ENCODE data around the gene CIT.

DNA sequence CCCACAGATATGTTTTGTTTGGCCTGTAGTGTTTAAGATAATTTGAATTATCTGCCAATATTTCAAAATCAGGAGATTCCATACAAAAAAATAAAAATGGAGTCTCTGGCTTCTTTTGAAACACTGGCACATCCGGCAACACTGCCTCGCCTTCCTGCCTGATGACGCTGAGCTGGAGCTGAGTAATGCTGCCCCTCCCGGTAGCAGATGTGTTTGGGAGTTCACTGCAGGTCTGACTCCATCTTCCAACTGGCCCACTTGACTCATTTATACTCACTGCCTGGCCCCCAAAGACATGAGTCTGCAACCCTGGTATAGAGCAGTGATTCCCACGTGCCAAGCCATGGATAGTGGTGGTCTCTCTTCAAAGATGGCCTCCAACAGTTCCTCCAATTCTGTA, 7.4 kb downstream of the CIT start:
- TF ChIP-seq BACH1 (tag; IDR thresholded peaks at IDR 0.05) (no peak), FOSL1 (tag; conservative IDR thresholded peaks at IDR 0.05) (no peak), JUN (IDR thresholded peaks at IDR 0.05; ENCODE audit: borderline replicate concordance, low read depth, low read length) (no peak), JUN (CRISPR knock-in tag; IDR thresholded peaks at IDR 0.05; ENCODE audit: borderline replicate concordance) (no peak), SMAD2 (IDR thresholded peaks at IDR 0.05; ENCODE audit: low read depth, low read length) (no peak), NFRKB (IDR thresholded peaks at IDR 0.05; ENCODE audit: low read depth) (no peak), MAZ (CRISPR knock-in tag; conservative IDR thresholded peaks at IDR 0.05 in 1 of 2, IDR thresholded peaks at IDR 0.05 in 1 of 2) (no peak)
- TF ChIP-seq, protein P1, sequence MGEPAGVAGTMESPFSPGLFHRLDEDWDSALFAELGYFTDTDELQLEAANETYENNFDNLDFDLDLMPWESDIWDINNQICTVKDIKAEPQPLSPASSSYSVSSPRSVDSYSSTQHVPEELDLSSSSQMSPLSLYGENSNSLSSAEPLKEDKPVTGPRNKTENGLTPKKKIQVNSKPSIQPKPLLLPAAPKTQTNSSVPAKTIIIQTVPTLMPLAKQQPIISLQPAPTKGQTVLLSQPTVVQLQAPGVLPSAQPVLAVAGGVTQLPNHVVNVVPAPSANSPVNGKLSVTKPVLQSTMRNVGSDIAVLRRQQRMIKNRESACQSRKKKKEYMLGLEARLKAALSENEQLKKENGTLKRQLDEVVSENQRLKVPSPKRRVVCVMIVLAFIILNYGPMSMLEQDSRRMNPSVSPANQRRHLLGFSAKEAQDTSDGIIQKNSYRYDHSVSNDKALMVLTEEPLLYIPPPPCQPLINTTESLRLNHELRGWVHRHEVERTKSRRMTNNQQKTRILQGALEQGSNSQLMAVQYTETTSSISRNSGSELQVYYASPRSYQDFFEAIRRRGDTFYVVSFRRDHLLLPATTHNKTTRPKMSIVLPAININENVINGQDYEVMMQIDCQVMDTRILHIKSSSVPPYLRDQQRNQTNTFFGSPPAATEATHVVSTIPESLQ (CRISPR knock-in tag; IDR thresholded peaks at IDR 0.05) = no peak
- TF ChIP-seq, protein P2, sequence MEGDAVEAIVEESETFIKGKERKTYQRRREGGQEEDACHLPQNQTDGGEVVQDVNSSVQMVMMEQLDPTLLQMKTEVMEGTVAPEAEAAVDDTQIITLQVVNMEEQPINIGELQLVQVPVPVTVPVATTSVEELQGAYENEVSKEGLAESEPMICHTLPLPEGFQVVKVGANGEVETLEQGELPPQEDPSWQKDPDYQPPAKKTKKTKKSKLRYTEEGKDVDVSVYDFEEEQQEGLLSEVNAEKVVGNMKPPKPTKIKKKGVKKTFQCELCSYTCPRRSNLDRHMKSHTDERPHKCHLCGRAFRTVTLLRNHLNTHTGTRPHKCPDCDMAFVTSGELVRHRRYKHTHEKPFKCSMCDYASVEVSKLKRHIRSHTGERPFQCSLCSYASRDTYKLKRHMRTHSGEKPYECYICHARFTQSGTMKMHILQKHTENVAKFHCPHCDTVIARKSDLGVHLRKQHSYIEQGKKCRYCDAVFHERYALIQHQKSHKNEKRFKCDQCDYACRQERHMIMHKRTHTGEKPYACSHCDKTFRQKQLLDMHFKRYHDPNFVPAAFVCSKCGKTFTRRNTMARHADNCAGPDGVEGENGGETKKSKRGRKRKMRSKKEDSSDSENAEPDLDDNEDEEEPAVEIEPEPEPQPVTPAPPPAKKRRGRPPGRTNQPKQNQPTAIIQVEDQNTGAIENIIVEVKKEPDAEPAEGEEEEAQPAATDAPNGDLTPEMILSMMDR (IDR thresholded peaks at IDR 0.05 in 2 of 3, conservative IDR thresholded peaks at IDR 0.05 in 1 of 3; ENCODE audit: insufficient read depth in 2 of 3, low read depth in 1 of 3, low read length in 3 of 3) = no peak
- TF ChIP-seq, protein P3, sequence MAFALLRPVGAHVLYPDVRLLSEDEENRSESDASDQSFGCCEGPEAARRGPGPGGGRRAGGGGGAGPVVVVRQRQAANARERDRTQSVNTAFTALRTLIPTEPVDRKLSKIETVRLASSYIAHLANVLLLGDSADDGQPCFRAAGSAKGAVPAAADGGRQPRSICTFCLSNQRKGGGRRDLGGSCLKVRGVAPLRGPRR (CRISPR knock-in tag; IDR thresholded peaks at IDR 0.05) = no peak

Data from K562 (cell line).